ENCODE results near the gene UGGT1. TPM values are rescaled to one million over a fixed set of nuclear protein-coding genes. Genes with fewer than 3 reads are reported as not detected.

The UGGT1 gene
- 83.3 and 101 TPM in 2 replicates for total RNA-seq

GRCh38 chr2:128090945-128091725 is at the start of gene UGGT1:
UGGT1 (plus strand) TSS chr2:128091200; CDS start chr2:128091358, 158 bp downstream.

Small RNAs within 50 kb of the gene (small RNA-seq; reads per million reads assigned to genes)
- gene AC108059.2: not detected
- 0.11 reads per million for gene AC108059.3
- gene DYNLT3P2: not detected
- gene RF00019: not detected

Other genes starting within 250 kb of the UGGT1 start
- 23.2 and 24.0 TPM in 2 replicates for gene POLR2D, start 233.0 kb upstream of the UGGT1 start, total RNA-seq
- gene AMMECR1L, start 205.2 kb upstream of the UGGT1 start, total RNA-seq: 18.9 and 23.5 TPM in 2 replicates
- 12.1 and 12.4 TPM in 2 replicates for gene SAP130, start 63.1 kb upstream of the UGGT1 start, total RNA-seq
- 16.0 and 16.5 TPM in 2 replicates for gene HS6ST1, start 227.7 kb downstream of the UGGT1 start, total RNA-seq